DOHH2 (cell line): ENCODE data around the gene ABHD10.

Experiments used
- H3F3A ChIP-seq: fragments of 200-600 bp; sonication (generic), shearing (Covaris generic); 2 replicates; pipeline ENCODE4 v1.6.0; 2016; ENCODE audit warnings: antibody characterized with exemption, mild to moderate bottlenecking; ENCODE audit not compliant: control insufficient read depth, insufficient read depth
- H3K27ac ChIP-seq: fragments of 200-600 bp; sonication (generic); 2 replicates; pipeline ENCODE4 v1.5.1; 2014; ENCODE audit warnings: low read depth, mild to moderate bottlenecking, low read length, moderate library complexity
- H3K27me3 ChIP-seq: fragments of 200-600 bp; sonication (generic); 2 replicates; pipeline ENCODE4 v1.6.1; 2014; ENCODE audit warnings: mild to moderate bottlenecking, low read length, mixed read lengths; ENCODE audit not compliant: control insufficient read depth
- H3K36me3 ChIP-seq: fragments of 200-600 bp; sonication (generic); 2 replicates; pipeline ENCODE4 v1.6.1; 2014; ENCODE audit warnings: mild to moderate bottlenecking, low read length, moderate library complexity, mixed read lengths; ENCODE audit not compliant: control insufficient read depth
- H3K4me1 ChIP-seq: fragments of 200-600 bp; sonication (generic); 2 replicates; pipeline ENCODE4 v1.6.1; 2014; ENCODE audit warnings: mild to moderate bottlenecking, low read length, mixed read lengths; ENCODE audit not compliant: control insufficient read depth
- H3K4me2 ChIP-seq: fragments of 200-600 bp; sonication (generic); 2 replicates; pipeline ENCODE4 v1.6.0; 2014; ENCODE audit warnings: mild to moderate bottlenecking, low read length, moderate library complexity
- H3K4me3 ChIP-seq: fragments of 200-600 bp; sonication (generic); 2 replicates; pipeline ENCODE4 v1.5.1; 2014; ENCODE audit warnings: mild to moderate bottlenecking, low read length, mixed read lengths
- H3K79me2 ChIP-seq: fragments of 200-600 bp; sonication (generic); 2 replicates; pipeline ENCODE4 v1.6.1; 2014; ENCODE audit warnings: mild to moderate bottlenecking, low read length, mixed read lengths; ENCODE audit not compliant: control insufficient read depth
- H3K9me2 ChIP-seq: fragments of 200-600 bp; sonication (generic); replicated peaks from 2 replicates; pipeline ENCODE4 v1.6.1; 2014; ENCODE audit warnings: mild to moderate bottlenecking, low read length, mixed read lengths; ENCODE audit not compliant: control insufficient read depth
- H3K9me3 ChIP-seq: fragments of 200-600 bp; sonication (generic); 2 replicates; pipeline ENCODE4 v1.6.1; 2014; ENCODE audit warnings: antibody characterized with exemption, low read length, mixed read lengths; ENCODE audit not compliant: control insufficient read depth, insufficient read depth
- H4K20me1 ChIP-seq: fragments of 200-600 bp; sonication (generic); 2 replicates; pipeline ENCODE4 v1.6.0; 2014; ENCODE audit warnings: low read depth, mild to moderate bottlenecking, antibody characterized with exemption, low read length, moderate library complexity; ENCODE audit not compliant: control insufficient read depth, insufficient read depth
- EZH2phosphoT487 ChIP-seq: fragments of 200-600 bp; sonication (generic); IDR thresholded peaks from 2 replicates; pipeline ENCODE4 v1.6.1; 2017; ENCODE audit warnings: borderline replicate concordance, mild to moderate bottlenecking, antibody characterized with exemption, low read length, moderate library complexity, mixed read lengths
- TF ChIP-seq, protein P1 (sequence below): fragments of 200-600 bp; sonication (generic); IDR thresholded peaks from one replicate; pipeline ENCODE4 v1.5.1; 2014; ENCODE audit warnings: antibody characterized with exemption, mild to moderate bottlenecking, low read depth, low read length; ENCODE audit not compliant: poor library complexity, severe bottlenecking

ABHD10 gene

DNA sequence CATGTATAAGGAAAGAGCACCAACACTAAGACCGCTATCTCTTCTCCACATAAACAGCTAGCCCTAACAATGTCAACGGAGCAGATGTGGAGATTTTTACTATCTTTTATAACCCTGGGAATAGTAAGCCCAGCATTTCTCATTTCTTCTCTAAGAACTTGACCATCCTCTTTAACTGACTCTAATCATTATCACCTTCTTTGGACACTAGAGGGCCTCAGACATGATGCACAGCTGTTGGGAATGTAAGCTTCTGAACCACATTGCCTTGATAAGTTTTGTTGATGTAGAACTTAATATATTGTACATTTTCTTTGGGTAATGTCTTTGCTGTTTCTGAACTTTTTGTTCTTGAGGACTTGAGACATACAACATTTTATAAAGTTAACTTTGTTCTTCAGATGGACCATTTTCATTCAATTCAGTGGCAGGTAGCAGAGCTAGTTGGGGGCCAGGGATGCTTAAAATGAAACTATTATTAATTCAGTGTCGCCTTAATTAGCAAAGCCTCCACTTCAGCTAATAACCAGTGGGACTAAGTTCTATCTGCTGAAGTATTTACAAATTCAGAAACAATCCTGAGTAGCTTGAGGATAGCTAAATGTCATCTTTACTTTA lies 10.3 kb downstream of the ABHD10 start:
- H3K36me3 ChIP-seq = peaks cover 51% of the 10 kb centered on the region
- H3K27me3 ChIP-seq = no peaks in the 10 kb centered on the region
- no peaks in the 10 kb centered on the region for H4K20me1 ChIP-seq
- TF ChIP-seq, protein P1, sequence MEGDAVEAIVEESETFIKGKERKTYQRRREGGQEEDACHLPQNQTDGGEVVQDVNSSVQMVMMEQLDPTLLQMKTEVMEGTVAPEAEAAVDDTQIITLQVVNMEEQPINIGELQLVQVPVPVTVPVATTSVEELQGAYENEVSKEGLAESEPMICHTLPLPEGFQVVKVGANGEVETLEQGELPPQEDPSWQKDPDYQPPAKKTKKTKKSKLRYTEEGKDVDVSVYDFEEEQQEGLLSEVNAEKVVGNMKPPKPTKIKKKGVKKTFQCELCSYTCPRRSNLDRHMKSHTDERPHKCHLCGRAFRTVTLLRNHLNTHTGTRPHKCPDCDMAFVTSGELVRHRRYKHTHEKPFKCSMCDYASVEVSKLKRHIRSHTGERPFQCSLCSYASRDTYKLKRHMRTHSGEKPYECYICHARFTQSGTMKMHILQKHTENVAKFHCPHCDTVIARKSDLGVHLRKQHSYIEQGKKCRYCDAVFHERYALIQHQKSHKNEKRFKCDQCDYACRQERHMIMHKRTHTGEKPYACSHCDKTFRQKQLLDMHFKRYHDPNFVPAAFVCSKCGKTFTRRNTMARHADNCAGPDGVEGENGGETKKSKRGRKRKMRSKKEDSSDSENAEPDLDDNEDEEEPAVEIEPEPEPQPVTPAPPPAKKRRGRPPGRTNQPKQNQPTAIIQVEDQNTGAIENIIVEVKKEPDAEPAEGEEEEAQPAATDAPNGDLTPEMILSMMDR = peak; percentile 78
- no peak for TF ChIP-seq EZH2phosphoT487
- no peak overlapping the region for H3K27ac ChIP-seq
- H3K9me2 ChIP-seq = no peaks in the 10 kb centered on the region
- H3K4me3 ChIP-seq = no peak overlapping the region
- 0 out of 2 replicates have a peak, but pooled peaks cover 3% of the 10 kb centered on the region for H3K4me1 ChIP-seq
- H3K4me2 ChIP-seq = no peak overlapping the region
- H3K9me3 ChIP-seq = no peaks in the 10 kb centered on the region
- peaks cover 4% of the 10 kb centered on the region for H3K79me2 ChIP-seq
- H3F3A ChIP-seq = 0 out of 2 replicates have a peak, but pooled peaks cover 5% of the 10 kb centered on the region

DNA sequence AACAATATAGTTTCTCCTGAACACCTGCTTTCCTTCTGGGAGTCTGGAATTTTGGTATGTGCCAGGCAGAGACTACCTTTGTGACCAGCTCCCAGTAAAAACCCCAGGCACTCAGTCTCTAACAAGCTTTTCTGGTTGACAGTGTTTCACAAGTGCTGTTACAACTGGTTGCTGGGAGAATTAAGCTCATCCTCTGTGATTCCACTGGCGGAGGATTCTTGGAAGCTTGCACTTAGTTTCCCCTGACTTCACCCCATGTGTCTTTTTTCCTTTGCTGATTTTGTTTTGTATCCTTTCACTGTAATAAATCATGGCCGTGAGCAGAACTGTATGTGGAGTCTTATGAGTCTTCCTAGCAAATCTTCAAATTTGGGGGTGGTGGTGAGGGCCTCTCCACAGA lies 14.2 kb downstream of the ABHD10 start:
- Histone ChIP-seq H3K4me2 (no peak overlapping the region), H3K4me3 (no peak overlapping the region), H3K79me2 (no peaks in the 10 kb centered on the region), H3F3A (no peaks in the 10 kb centered on the region), H3K27ac (no peak overlapping the region), H3K4me1 (peaks cover 3% of the 10 kb centered on the region; the same call in 1 of the 2 replicates), H3K9me2 (no peaks in the 10 kb centered on the region), H3K9me3 (no peaks in the 10 kb centered on the region), H3K27me3 (no peaks in the 10 kb centered on the region), H3K36me3 (peaks cover 37% of the 10 kb centered on the region), H4K20me1 (no peaks in the 10 kb centered on the region)
- TF ChIP-seq, protein P1 = no peak
- TF ChIP-seq EZH2phosphoT487 = no peak

DNA sequence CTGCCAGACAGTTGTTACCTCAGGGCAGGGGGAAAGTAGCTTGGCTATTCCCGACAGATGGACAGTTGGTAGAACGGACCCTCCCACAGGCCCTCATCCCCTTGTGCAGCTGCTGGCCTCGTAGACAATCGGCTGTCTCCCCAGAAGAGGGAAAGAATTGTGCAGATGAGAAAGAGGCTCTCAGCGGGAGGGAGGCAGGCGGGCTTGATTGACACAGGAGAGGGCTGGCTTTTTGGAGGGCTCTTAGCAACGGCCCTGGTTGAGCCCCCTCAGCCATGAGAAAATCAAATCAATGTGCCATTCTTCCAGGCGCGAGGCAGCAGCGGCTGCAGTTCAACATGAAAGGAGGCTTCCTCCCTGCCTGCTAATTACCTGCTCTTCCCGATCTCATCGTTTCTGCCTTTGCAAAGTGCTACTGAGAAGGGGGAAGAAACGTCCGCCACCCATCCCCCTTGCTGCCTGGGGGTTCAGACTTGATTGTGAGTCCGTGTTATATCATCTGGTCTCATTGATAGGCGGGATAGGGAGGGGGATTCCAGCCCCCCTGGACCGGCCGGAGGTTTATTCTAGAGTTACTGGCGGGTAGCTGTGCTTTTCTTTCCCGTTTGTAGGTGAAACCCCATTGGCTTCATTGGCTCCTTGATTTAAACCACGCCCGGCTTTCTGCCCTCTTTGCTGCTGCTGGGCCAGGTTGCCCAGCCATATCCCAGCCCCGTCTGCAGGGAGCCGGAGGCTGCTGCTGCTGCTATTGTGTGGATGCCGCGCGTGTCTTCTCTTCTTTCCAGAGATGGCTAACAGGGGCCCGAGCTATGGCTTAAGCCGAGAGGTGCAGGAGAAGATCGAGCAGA lies 20.0 kb downstream of the ABHD10 start, which contains the start of gene TAGLN3:
TSS of gene TAGLN3 (plus strand) at position 287 of the 848 bp plus-strand sequence. CDS start at position 788, 501 bp downstream.
- Histone ChIP-seq H3K4me1 (peaks cover 7% of the 10 kb centered on the region; the same call in 1 of the 2 replicates), H3K36me3 (no peaks in the 10 kb centered on the region), H3K9me3 (no peaks in the 10 kb centered on the region), H3K4me3 (peak within 1 kb of the TSS; percentile 12), H4K20me1 (no peaks in the 10 kb centered on the region), H3F3A (no peaks in the 10 kb centered on the region), H3K27me3 (peaks cover 15% of the 10 kb centered on the region), H3K79me2 (no peaks in the 10 kb centered on the region), H3K27ac (no peak within 1 kb of the TSS), H3K4me2 (peak within 1 kb of the TSS; percentile 50), H3K9me2 (no peaks in the 10 kb centered on the region)
- TF ChIP-seq EZH2phosphoT487 = no peak
- TF ChIP-seq, protein P1 = no peak
